ENCODE results near the gene ADH7.

ADH7 gene

DNA sequence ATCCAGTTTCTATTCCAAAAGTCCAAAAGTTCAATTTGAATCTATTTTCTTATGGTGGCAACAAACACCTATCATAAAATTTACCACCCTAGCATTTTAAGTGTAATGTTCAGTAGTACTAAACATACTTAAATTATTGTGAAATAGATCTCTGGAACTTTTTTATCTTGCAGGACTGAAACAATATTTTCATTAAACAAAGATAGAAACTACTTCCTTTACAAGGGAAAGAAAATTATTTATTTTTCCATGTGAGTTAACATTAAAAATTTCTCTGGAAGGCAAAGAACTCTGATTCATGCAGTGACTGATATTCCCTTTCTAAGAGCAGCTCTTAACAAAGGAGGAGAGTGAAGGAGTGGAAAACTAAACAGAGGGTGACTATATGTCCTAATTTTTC, 40.2 kb downstream of the ADH7 start:
- Histone ChIP-seq H2BK12ac (ENCODE audit: low read length in 2 of 2) (no peak overlapping the region), H3K79me1 (replicated peaks; ENCODE audit: low read length, poor library complexity, severe bottlenecking) (no peaks in the 10 kb centered on the region), H3K4ac (ENCODE audit: low read depth in 1 of 2, low read length in 2 of 2) (no peak overlapping the region), H3K14ac (ENCODE audit: low read length in 2 of 2) (no peak overlapping the region), H2BK5ac (ENCODE audit: low read depth, low read length, poor library complexity, severe bottlenecking) (no peak overlapping the region), H4K8ac (ENCODE audit: low read length) (no peak overlapping the region), H3K27me3 (ENCODE audit: control insufficient read depth in 1 of 2, insufficient read depth in 1 of 2, low read length in 2 of 2) (no peaks in the 10 kb centered on the region), H2AK5ac (ENCODE audit: low read length, severe bottlenecking) (no peak overlapping the region), H3K27ac (ENCODE audit: low read length, poor library complexity, severe bottlenecking) (peak overlapping the region; percentile 15), H3K23ac (ENCODE audit: low read length in 2 of 2) (no peak overlapping the region), H3K36me3 (ENCODE audit: control insufficient read depth in 1 of 2, insufficient read depth in 2 of 2, low read depth in 1 of 2, low read length in 2 of 2) (no peaks in the 10 kb centered on the region), H3K9ac (ENCODE audit: low read length) (peak overlapping the region; percentile 76), H2BK15ac (ENCODE audit: low read depth, poor library complexity, severe bottlenecking) (no peak overlapping the region), H3K4me3 (ENCODE audit: insufficient read depth in 1 of 2, low read depth in 1 of 2, low read length in 2 of 2) (no peak overlapping the region), H2AFZ (ENCODE audit: low read depth, low read length) (no peak overlapping the region), H3K18ac (ENCODE audit: low read depth in 1 of 2, low read length in 2 of 2) (no peak overlapping the region), H3K4me2 (ENCODE audit: low read length, poor library complexity, severe bottlenecking) (no peak overlapping the region), H4K91ac (ENCODE audit: low read length) (no peak overlapping the region), H3K4me1 (ENCODE audit: control insufficient read depth, insufficient read depth, low read depth, low read length) (peaks cover 1% of the 10 kb centered on the region), H2BK120ac (ENCODE audit: low read depth, low read length) (no peak overlapping the region), H3K9me3 (ENCODE audit: control insufficient read depth, low read length) (peaks cover 10% of the 10 kb centered on the region)
- no peak for DNase-seq

DNA sequence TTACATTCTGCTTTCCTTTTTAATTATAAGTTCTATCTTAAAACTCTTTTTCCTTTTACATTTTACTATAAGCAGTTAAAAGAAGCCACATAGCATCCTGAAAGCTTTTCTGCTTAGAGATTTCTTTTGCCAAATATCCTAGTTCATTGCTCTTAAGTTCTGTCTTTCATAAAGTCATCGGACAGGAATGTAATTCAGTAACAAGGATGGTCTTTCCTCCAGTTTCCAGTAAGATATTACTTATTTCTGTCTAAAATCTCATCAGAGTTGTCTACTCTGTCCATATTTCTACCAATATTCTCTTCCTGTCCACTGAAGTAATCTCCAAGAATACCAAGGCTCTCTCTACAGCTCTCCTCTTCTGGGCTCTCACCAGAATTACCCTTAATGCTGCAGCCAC, 45.1 kb downstream of the ADH7 start:
- no peak overlapping the region for H4K8ac ChIP-seq (ENCODE audit: low read length)
- no peak overlapping the region for H3K4ac ChIP-seq (ENCODE audit: low read depth in 1 of 2, low read length in 2 of 2)
- H3K23ac ChIP-seq (ENCODE audit: low read length in 2 of 2), result no peak overlapping the region
- no peak overlapping the region for H3K14ac ChIP-seq (ENCODE audit: low read length in 2 of 2)
- no peak for DNase-seq
- H3K27ac ChIP-seq (ENCODE audit: low read length, poor library complexity, severe bottlenecking), result no peak overlapping the region
- H2AK5ac ChIP-seq (ENCODE audit: low read length, severe bottlenecking), result no peak overlapping the region
- H3K27me3 ChIP-seq (ENCODE audit: control insufficient read depth in 1 of 2, insufficient read depth in 1 of 2, low read length in 2 of 2), result no peaks in the 10 kb centered on the region
- no peak overlapping the region for H2AFZ ChIP-seq (ENCODE audit: low read depth, low read length)
- H2BK12ac ChIP-seq (ENCODE audit: low read length in 2 of 2), result no peak overlapping the region
- no peak overlapping the region for H3K4me2 ChIP-seq (ENCODE audit: low read length, poor library complexity, severe bottlenecking)
- no peaks in the 10 kb centered on the region for H3K36me3 ChIP-seq (ENCODE audit: control insufficient read depth in 1 of 2, insufficient read depth in 2 of 2, low read depth in 1 of 2, low read length in 2 of 2)
- no peak overlapping the region for H2BK5ac ChIP-seq (ENCODE audit: low read depth, low read length, poor library complexity, severe bottlenecking)
- no peaks in the 10 kb centered on the region for H3K4me1 ChIP-seq (ENCODE audit: control insufficient read depth, insufficient read depth, low read depth, low read length)
- H3K4me3 ChIP-seq (ENCODE audit: insufficient read depth in 1 of 2, low read depth in 1 of 2, low read length in 2 of 2), result no peak overlapping the region
- no peaks in the 10 kb centered on the region for H3K79me1 ChIP-seq (replicated peaks; ENCODE audit: low read length, poor library complexity, severe bottlenecking)
- no peak overlapping the region for H4K91ac ChIP-seq (ENCODE audit: low read length)
- WGBS, result 94% methylated on average over 1 of the region's 1 CpG
- H3K18ac ChIP-seq (ENCODE audit: low read depth in 1 of 2, low read length in 2 of 2), result no peak overlapping the region
- H2BK15ac ChIP-seq (ENCODE audit: low read depth, poor library complexity, severe bottlenecking), result no peak overlapping the region
- peak overlapping the region; percentile 81 for H3K9ac ChIP-seq (ENCODE audit: low read length)
- H3K9me3 ChIP-seq (ENCODE audit: control insufficient read depth, low read length), result peaks cover 10% of the 10 kb centered on the region
- H2BK120ac ChIP-seq (ENCODE audit: low read depth, low read length), result no peak overlapping the region

DNA sequence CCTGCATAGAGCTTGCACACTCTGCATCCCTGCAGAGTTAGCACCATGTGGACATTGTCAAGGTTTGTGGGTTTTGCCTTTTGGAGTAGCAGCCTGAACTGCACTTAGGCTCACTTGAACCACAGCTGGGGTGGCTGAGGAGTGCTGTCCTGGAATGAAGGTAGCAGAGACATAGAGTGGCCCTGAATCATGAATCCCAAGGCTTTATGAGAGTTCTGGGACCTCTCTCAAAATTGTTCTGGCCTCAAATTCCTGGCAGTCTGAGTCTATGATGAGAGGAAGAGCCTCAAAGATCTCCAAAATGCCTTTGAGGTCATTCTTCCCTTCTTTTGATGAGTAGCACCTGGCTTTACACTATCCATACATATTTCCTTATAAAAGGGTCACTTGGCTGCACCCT, 45.5 kb downstream of the ADH7 start:
- Histone ChIP-seq H2BK5ac (ENCODE audit: low read depth, low read length, poor library complexity, severe bottlenecking) (no peak overlapping the region), H3K23ac (ENCODE audit: low read length in 2 of 2) (no peak overlapping the region), H3K9ac (ENCODE audit: low read length) (peak overlapping the region; percentile 81), H3K4me2 (ENCODE audit: low read length, poor library complexity, severe bottlenecking) (no peak overlapping the region), H2BK15ac (ENCODE audit: low read depth, poor library complexity, severe bottlenecking) (no peak overlapping the region), H4K91ac (ENCODE audit: low read length) (no peak overlapping the region), H3K9me3 (ENCODE audit: control insufficient read depth, low read length) (peaks cover 10% of the 10 kb centered on the region), H2BK120ac (ENCODE audit: low read depth, low read length) (no peak overlapping the region), H3K18ac (ENCODE audit: low read depth in 1 of 2, low read length in 2 of 2) (no peak overlapping the region), H3K27me3 (ENCODE audit: control insufficient read depth in 1 of 2, insufficient read depth in 1 of 2, low read length in 2 of 2) (no peaks in the 10 kb centered on the region), H3K27ac (ENCODE audit: low read length, poor library complexity, severe bottlenecking) (peak overlapping the region; percentile 23), H3K14ac (ENCODE audit: low read length in 2 of 2) (no peak overlapping the region), H3K36me3 (ENCODE audit: control insufficient read depth in 1 of 2, insufficient read depth in 2 of 2, low read depth in 1 of 2, low read length in 2 of 2) (no peaks in the 10 kb centered on the region), H2AFZ (ENCODE audit: low read depth, low read length) (no peak overlapping the region), H3K4me3 (ENCODE audit: insufficient read depth in 1 of 2, low read depth in 1 of 2, low read length in 2 of 2) (no peak overlapping the region), H3K4me1 (ENCODE audit: control insufficient read depth, insufficient read depth, low read depth, low read length) (no peaks in the 10 kb centered on the region), H2BK12ac (ENCODE audit: low read length in 2 of 2) (no peak overlapping the region), H2AK5ac (ENCODE audit: low read length, severe bottlenecking) (no peak overlapping the region), H3K79me1 (replicated peaks; ENCODE audit: low read length, poor library complexity, severe bottlenecking) (no peaks in the 10 kb centered on the region), H3K4ac (ENCODE audit: low read depth in 1 of 2, low read length in 2 of 2) (no peak overlapping the region), H4K8ac (ENCODE audit: low read length) (no peak overlapping the region)
- DNase-seq, result no peak

- H2BK120ac ChIP-seq (ENCODE audit: low read depth, low read length), result no peak overlapping the region
- no peak overlapping the region for H3K14ac ChIP-seq (ENCODE audit: low read length in 2 of 2)
- H2BK12ac ChIP-seq (ENCODE audit: low read length in 2 of 2), result no peak overlapping the region
- no peak overlapping the region for H2AK5ac ChIP-seq (ENCODE audit: low read length, severe bottlenecking)
- no peaks in the 10 kb centered on the region for H3K27me3 ChIP-seq (ENCODE audit: control insufficient read depth in 1 of 2, insufficient read depth in 1 of 2, low read length in 2 of 2)
- no peak overlapping the region for H3K4me3 ChIP-seq (ENCODE audit: insufficient read depth in 1 of 2, low read depth in 1 of 2, low read length in 2 of 2)
- H4K91ac ChIP-seq (ENCODE audit: low read length), result no peak overlapping the region
- no peak overlapping the region for H2AFZ ChIP-seq (ENCODE audit: low read depth, low read length)
- no peaks in the 10 kb centered on the region for H3K4me1 ChIP-seq (ENCODE audit: control insufficient read depth, insufficient read depth, low read depth, low read length)
- no peak overlapping the region for H2BK15ac ChIP-seq (ENCODE audit: low read depth, poor library complexity, severe bottlenecking)
- DNase-seq, result no peak
- H3K27ac ChIP-seq (ENCODE audit: low read length, poor library complexity, severe bottlenecking), result no peak overlapping the region
- H3K79me1 ChIP-seq (replicated peaks; ENCODE audit: low read length, poor library complexity, severe bottlenecking), result no peaks in the 10 kb centered on the region
- WGBS, result 77% methylated on average over 3 of the region's 5 CpGs
- peak overlapping the region; percentile 92 for H3K9ac ChIP-seq (ENCODE audit: low read length)
- H3K4me2 ChIP-seq (ENCODE audit: low read length, poor library complexity, severe bottlenecking), result no peak overlapping the region
- no peak overlapping the region for H3K18ac ChIP-seq (ENCODE audit: low read depth in 1 of 2, low read length in 2 of 2)
- H3K23ac ChIP-seq (ENCODE audit: low read length in 2 of 2), result no peak overlapping the region
- H4K8ac ChIP-seq (ENCODE audit: low read length), result no peak overlapping the region
- no peaks in the 10 kb centered on the region for H3K36me3 ChIP-seq (ENCODE audit: control insufficient read depth in 1 of 2, insufficient read depth in 2 of 2, low read depth in 1 of 2, low read length in 2 of 2)
- H3K4ac ChIP-seq (ENCODE audit: low read depth in 1 of 2, low read length in 2 of 2), result no peak overlapping the region
- no peaks in the 10 kb centered on the region for H3K9me3 ChIP-seq (ENCODE audit: control insufficient read depth, low read length)
- no peak overlapping the region for H2BK5ac ChIP-seq (ENCODE audit: low read depth, low read length, poor library complexity, severe bottlenecking)
These were observed 51.2 kb downstream of the ADH7 start for GRCh38 chr4:99383833-99384392.
